ENCODE data around the gene OLIG2. TPM values are rescaled to one million over a fixed set of nuclear protein-coding genes. Genes with fewer than 3 reads are reported as not detected.

OLIG2 gene
- total RNA-seq, 1 donor from 2014 or later, result not detected

GRCh38 chr21:33019885-33020557 lies 5.7 kb upstream of the OLIG2 start:
- DNase-seq (ENCODE audit: low spot score), result no peak

- no peak for DNase-seq (ENCODE audit: low spot score)
Measured at GRCh38 chr21:33020558-33021100, 5.1 kb upstream of the OLIG2 start.

GRCh38 chr21:33021150-33021549 lies 4.6 kb upstream of the OLIG2 start:
- no peak for DNase-seq (ENCODE audit: low spot score)

- DNase-seq (ENCODE audit: low spot score), result no peak
Measured at GRCh38 chr21:33021667-33022066, 4.1 kb upstream of the OLIG2 start.

- DNase-seq (ENCODE audit: low spot score), result no peak
Measured at GRCh38 chr21:33022489-33022827, 3.3 kb upstream of the OLIG2 start.

- no peak for DNase-seq (ENCODE audit: low spot score)
Measured at GRCh38 chr21:33022828-33023573, 2.7 kb upstream of the OLIG2 start.

GRCh38 chr21:33023574-33024200 lies 2.0 kb upstream of the OLIG2 start:
- DNase-seq (ENCODE audit: low spot score), result no peak

- no peak for DNase-seq (ENCODE audit: low spot score)
Measured at GRCh38 chr21:33024201-33025103, 1.3 kb upstream of the OLIG2 start.

- DNase-seq (ENCODE audit: low spot score), result no peak
Measured at GRCh38 chr21:33025106-33025488, 638 bp upstream of the OLIG2 start.

- DNase-seq (ENCODE audit: low spot score), result no peak
Measured at GRCh38 chr21:33026443-33026858, 716 bp downstream of the OLIG2 start.

- DNase-seq (ENCODE audit: low spot score), result no peak
Measured at GRCh38 chr21:33026878-33027400, 1.2 kb downstream of the OLIG2 start.

GRCh38 chr21:33027401-33028286 lies 1.9 kb downstream of the OLIG2 start:
- DNase-seq (ENCODE audit: low spot score), result no peak

- no peak for DNase-seq (ENCODE audit: low spot score)
Measured at GRCh38 chr21:33028287-33028670, 2.5 kb downstream of the OLIG2 start.

- DNase-seq (ENCODE audit: low spot score), result no peak
Measured at GRCh38 chr21:33028773-33029384, 3.1 kb downstream of the OLIG2 start.

GRCh38 chr21:33029385-33029921 lies 3.7 kb downstream of the OLIG2 start:
- no peak for DNase-seq (ENCODE audit: low spot score)

- no peak for DNase-seq (ENCODE audit: low spot score)
Measured at GRCh38 chr21:33029975-33030461, 4.3 kb downstream of the OLIG2 start.

- no peak for DNase-seq (ENCODE audit: low spot score)
Measured at GRCh38 chr21:33030633-33031032, 4.9 kb downstream of the OLIG2 start.

- DNase-seq (ENCODE audit: low spot score), result no peak
Measured at GRCh38 chr21:33031152-33031911, 5.6 kb downstream of the OLIG2 start.
